T-cell (primary cell): Measurements from ENCODE around the gene TNRC6A. TPM values are rescaled to one million over a fixed set of nuclear protein-coding genes. Genes with fewer than 3 reads are reported as not detected.

Experiments
- ATAC-seq, 4 experiments: fragments of 200-7000 bp in 3 of 4; fragments of 150-1000 bp in 1 of 4; cut with Tn5 transposase; replicated peaks in 1 of 4; 1 replicate in 3 of 4; 2 replicates in 1 of 4; pipeline ENCODE4 v1.10.0; 2021; ENCODE audit warnings: moderate library complexity in 3 of 4, mild to moderate bottlenecking in 2 of 4, moderate number of reproducible peaks in 1 of 4
- CTCF ChIA-PET, 2 donors: fragments of 300-600 bp; sonication (Branson Sonifier 250); formaldehyde crosslinking; loops; one replicate each; lab custom pipeline; 2022; ENCODE audit warnings: antibody characterized with exemption in 2 of 2; lab: Charles Lee
- POLR2A ChIA-PET, 2 donors: fragments of 300-600 bp; sonication (Branson Sonifier 250); formaldehyde crosslinking; loops; one replicate each; lab custom pipeline; 2022; ENCODE audit warnings: antibody characterized with exemption in 2 of 2; lab: Charles Lee
- DNase-seq, 35 experiments: peaks; one replicate each; pipeline versions ENCODE4 v3.0.0 to v3.0.0-alpha.2; 2013 to 2023
- H3K27ac ChIP-seq: one replicate; pipeline ENCODE4 v1.5.1; 2013; ENCODE audit warnings: low read length
- H3K27me3 ChIP-seq, 2 experiments: replicated peaks in 1 of 2; 1 replicate in 1 of 2; 2 replicates in 1 of 2; pipeline versions ENCODE4 v1.6.1 to v1.7.0; 2013; ENCODE audit warnings: low read length in 1 of 2, mixed read lengths in 1 of 2; ENCODE audit not compliant: control insufficient read depth in 2 of 2, insufficient read depth in 2 of 2; ENCODE audit errors: extremely low read depth in 1 of 2
- H3K36me3 ChIP-seq, 2 donors: 1 replicate in 1 of 2; 2 replicates in 1 of 2; pipeline versions ENCODE4 v1.6.1 to v1.7.0; 2013; ENCODE audit warnings: low read length in 1 of 2; ENCODE audit not compliant: control insufficient read depth in 2 of 2, insufficient read depth in 1 of 2; ENCODE audit errors: extremely low read depth in 1 of 2
- H3K4me1 ChIP-seq, 2 experiments: 1 replicate in 1 of 2; 2 replicates in 1 of 2; pipeline versions ENCODE4 v1.6.1 to v1.7.0; 2013; ENCODE audit warnings: low read length in 2 of 2, mixed read lengths in 1 of 2; ENCODE audit not compliant: insufficient read depth in 2 of 2, control insufficient read depth in 1 of 2; ENCODE audit errors: extremely low read depth in 1 of 2
- H3K4me3 ChIP-seq, 2 donors: 1 replicate in 1 of 2; 2 replicates in 1 of 2; pipeline versions ENCODE4 v1.5.1 to v1.7.0; 2013; ENCODE audit warnings: mild to moderate bottlenecking in 2 of 2, low read length in 1 of 2, moderate library complexity in 1 of 2; ENCODE audit not compliant: control insufficient read depth in 1 of 2; ENCODE audit errors: extremely low read depth in 1 of 2
- H3K9me3 ChIP-seq: 2 replicates; pipeline ENCODE4 v1.7.0; 2013
- H3K27ac Mint-ChIP-seq, 2 donors: one replicate each; pipeline ENCODE4 v1.8.0; 2020 to 2021; ENCODE audit warnings: mild to moderate bottlenecking in 2 of 2, mixed read lengths in 2 of 2
- H3K27me3 Mint-ChIP-seq, 2 donors: one replicate each; pipeline ENCODE4 v1.8.0; 2021 to 2022; ENCODE audit warnings: mixed read lengths in 2 of 2
- H3K36me3 Mint-ChIP-seq: one replicate; pipeline ENCODE4 v1.8.0; 2021; ENCODE audit warnings: mixed read lengths
- H3K4me1 Mint-ChIP-seq, 3 donors: one replicate each; pipeline ENCODE4 v1.8.0; 2020 to 2022; ENCODE audit warnings: mixed read lengths in 3 of 3, mild to moderate bottlenecking in 1 of 3
- H3K4me3 Mint-ChIP-seq, 3 donors: one replicate each; pipeline ENCODE4 v1.8.0; 2020 to 2022; ENCODE audit warnings: mild to moderate bottlenecking in 3 of 3, mixed read lengths in 3 of 3, moderate library complexity in 3 of 3
- H3K9me3 Mint-ChIP-seq, 3 donors: one replicate each; pipeline ENCODE4 v1.8.0; 2020 to 2022; ENCODE audit warnings: mixed read lengths in 3 of 3
- WGBS: methylation state at CpG from one replicate; pipeline ENCODE4 v1.1.5; 2013; ENCODE audit warnings: missing lambda C conversion rate; ENCODE audit not compliant: insufficient coverage; 5-methylcytosine and 5-hydroxymethylcytosine counted together
- total RNA-seq, 35 experiments: library from RNA in 6 of 35; stranded (reverse) in 6 of 35; fragments of 120-200 nt in 1 of 35; gene quantifications; one replicate each; pipeline versions ENCODE4 v1.2.1 to v1.2.4 and lab custom pipeline; 2013 to 2026

The TNRC6A gene
- total RNA-seq, 5 donors from 2014 or later (not counting 1 experiment from before 2014, with no cell fraction given) = 74.7 to 79.4 (median 77.9) TPM

- Mint-ChIP-seq H3K36me3 (peaks cover 42% of the 10 kb centered on the region), H3K9me3 (no peaks in the 10 kb centered on the region)
- peaks cover 13 to 63% of the 10 kb centered on the region in 2 donors for H3K36me3 ChIP-seq
Measured at GRCh38 chr16:24789881-24790280, 60.4 kb downstream of the TNRC6A start.

GRCh38 chr16:24800586-24800985 lies 71.1 kb downstream of the TNRC6A start:
- H3K27me3 Mint-ChIP-seq = no peaks in the 10 kb centered on the region
- Histone ChIP-seq H3K4me1 (no peaks in the 10 kb centered on the region), H3K9me3 (no peaks in the 10 kb centered on the region), H3K4me3 (no peak overlapping the region), H3K27ac (no peak overlapping the region), H3K27me3 (no peaks in the 10 kb centered on the region), H3K36me3 (peaks cover 13 to 89% of the 10 kb centered on the region in 2 donors)
- H3K36me3 Mint-ChIP-seq = peaks cover 73% of the 10 kb centered on the region
- WGBS = 100% methylated on average over 3 of the region's 4 CpGs
- DNase-seq = no peak
- ATAC-seq = no peak
- H3K4me1 Mint-ChIP-seq = no peaks in the 10 kb centered on the region
- H3K9me3 Mint-ChIP-seq = no peaks in the 10 kb centered on the region
- no peak overlapping the region for H3K4me3 Mint-ChIP-seq
- no peak overlapping the region for H3K27ac Mint-ChIP-seq
- CTCF ChIA-PET = no interaction called here
- POLR2A ChIA-PET = no interaction called here

More at GRCh38 chr16:24789881-24790280, 60.4 kb downstream of the TNRC6A start:
- no peaks in the 10 kb centered on the region for H3K4me1 ChIP-seq
- DNase-seq (no peak), ATAC-seq (no peak)
- 100% methylated on average over 1 of the region's 2 CpGs for WGBS
- CTCF ChIA-PET = no interaction called here
- Mint-ChIP-seq H3K4me1 (peaks cover 0 to 10% (median 6%) of the 10 kb centered on the region in 3 donors), H3K27me3 (no peaks in the 10 kb centered on the region), H3K27ac (no peak overlapping the region), H3K4me3 (no peak overlapping the region)
- no peaks in the 10 kb centered on the region for H3K9me3 ChIP-seq
- POLR2A ChIA-PET = interaction anchor here in 1 of 2 donors (0.6 kb wide), 1 partner anchor 17 kb away, joined by 3 read pairs; no protein-coding TSS in a partner anchor
- H3K27me3 ChIP-seq = no peaks in the 10 kb centered on the region
- no peak overlapping the region for H3K4me3 ChIP-seq
- H3K27ac ChIP-seq = no peak overlapping the region

GRCh38 chr16:24801761-24802302 lies 72.4 kb downstream of the TNRC6A start:
- 86% methylated on average over 2 of the region's 3 CpGs for WGBS
- H3K27ac Mint-ChIP-seq = no peak overlapping the region
- no peaks in the 10 kb centered on the region for H3K9me3 Mint-ChIP-seq
- no peak overlapping the region for H3K4me3 Mint-ChIP-seq
- H3K27me3 Mint-ChIP-seq = no peaks in the 10 kb centered on the region
- DNase-seq (no peak), ATAC-seq (no peak)
- no peaks in the 10 kb centered on the region for H3K9me3 ChIP-seq
- peaks cover 74% of the 10 kb centered on the region for H3K36me3 Mint-ChIP-seq
- H3K4me3 ChIP-seq = no peak overlapping the region
- ChIA-PET CTCF (no interaction called here), POLR2A (no interaction called here)
- H3K27me3 ChIP-seq = no peaks in the 10 kb centered on the region
- H3K36me3 ChIP-seq = peaks cover 13 to 89% of the 10 kb centered on the region in 2 donors
- H3K4me1 Mint-ChIP-seq = no peaks in the 10 kb centered on the region
- no peak overlapping the region for H3K27ac ChIP-seq
- no peaks in the 10 kb centered on the region for H3K4me1 ChIP-seq

- Histone ChIP-seq H3K36me3 (peaks cover 11 to 87% of the 10 kb centered on the region in 2 donors), H3K4me1 (no peaks in the 10 kb centered on the region), H3K27me3 (no peaks in the 10 kb centered on the region), H3K9me3 (no peaks in the 10 kb centered on the region), H3K4me3 (no peak overlapping the region), H3K27ac (no peak overlapping the region)
- H3K4me3 Mint-ChIP-seq = no peak overlapping the region
- H3K4me1 Mint-ChIP-seq = no peaks in the 10 kb centered on the region
- WGBS = 96% methylated on average over 3 of the region's 5 CpGs
- peaks cover 68% of the 10 kb centered on the region for H3K36me3 Mint-ChIP-seq
- ChIA-PET CTCF (no interaction called here), POLR2A (no interaction called here)
- H3K27me3 Mint-ChIP-seq = no peaks in the 10 kb centered on the region
- ATAC-seq (no peak), DNase-seq (no peak)
- H3K27ac Mint-ChIP-seq = no peak overlapping the region
- H3K9me3 Mint-ChIP-seq = no peaks in the 10 kb centered on the region
Measured at GRCh38 chr16:24805484-24805883, 76.0 kb downstream of the TNRC6A start.

- POLR2A ChIA-PET = no interaction called here
- H3K36me3 ChIP-seq = peaks cover 8 to 84% of the 10 kb centered on the region in 2 donors
Measured at GRCh38 chr16:24807301-24807700, 77.8 kb downstream of the TNRC6A start.

GRCh38 chr16:24810951-24811843 lies 81.7 kb downstream of the TNRC6A start:
- ChIA-PET CTCF (no interaction called here), POLR2A (interaction anchor here in 1 of 2 donors (0.6 kb wide), 2 partner anchors 83 to 451 kb away, joined by 3 to 7 read pairs; no protein-coding TSS in a partner anchor)
- Mint-ChIP-seq H3K36me3 (peaks cover 64% of the 10 kb centered on the region), H3K27ac (no peak overlapping the region), H3K9me3 (no peaks in the 10 kb centered on the region), H3K4me1 (no peaks in the 10 kb centered on the region), H3K4me3 (no peak overlapping the region), H3K27me3 (no peaks in the 10 kb centered on the region)
- 96% methylated on average over 5 of the region's 11 CpGs for WGBS
- H3K36me3 ChIP-seq = peaks cover 3 to 88% of the 10 kb centered on the region in 2 donors
- no peaks in the 10 kb centered on the region for H3K9me3 ChIP-seq
- H3K27me3 ChIP-seq = no peaks in the 10 kb centered on the region
- no peak overlapping the region for H3K27ac ChIP-seq
- no peak overlapping the region for H3K4me3 ChIP-seq
- no peak for DNase-seq
- no peak for ATAC-seq
- no peaks in the 10 kb centered on the region for H3K4me1 ChIP-seq

More at GRCh38 chr16:24807301-24807700, 77.8 kb downstream of the TNRC6A start:
- Histone ChIP-seq H3K4me1 (no peaks in the 10 kb centered on the region), H3K27me3 (no peaks in the 10 kb centered on the region), H3K9me3 (no peaks in the 10 kb centered on the region), H3K4me3 (no peak overlapping the region), H3K27ac (no peak overlapping the region)
- Mint-ChIP-seq H3K27ac (no peak overlapping the region), H3K27me3 (no peaks in the 10 kb centered on the region), H3K36me3 (peaks cover 68% of the 10 kb centered on the region), H3K4me1 (no peaks in the 10 kb centered on the region), H3K4me3 (no peak overlapping the region), H3K9me3 (no peaks in the 10 kb centered on the region)
- no peak for DNase-seq
- WGBS = no CpG with 5 or more reads among the region's 1 CpG
- ATAC-seq = no peak
- CTCF ChIA-PET = no interaction called here
